HT1080 (cell line): ENCODE data around the gene LOXL3. TPM values are rescaled to one million over a fixed set of nuclear protein-coding genes. Genes with fewer than 3 reads are reported as not detected.

Experiments used
- DNase-seq: peaks from one replicate; pipeline ENCODE4 v3.0.0-alpha.2; 2015; ENCODE audit warnings: low read depth
- polyA plus RNA-seq, 2 experiments: library from polyadenylated mRNA; depleted of rRNA; stranded (reverse); fragments of >200 nt; gene quantifications; 2 replicates each; pipeline ENCODE4 v1.2.3, GENCODE V29; 2015
- total RNA-seq: library from RNA; depleted of rRNA; stranded (reverse); fragments of >200 nt; shearing (Covaris generic); gene quantifications from 2 replicates; pipeline ENCODE4 v1.2.3, GENCODE V29; 2014; rRNA removed

LOXL3 gene
- 48.5 and 49.8 TPM in 2 replicates for total RNA-seq
- 68.7 and 78.7 TPM in 2 replicates for polyA plus RNA-seq (2015; cell fraction: cytosol; rRNA removed)
- polyA plus RNA-seq (2015; cell fraction: nucleus; rRNA removed): 416 and 445 TPM in 2 replicates

GRCh38 chr2:74553892-74554819 lies at the start of gene LOXL3, which contains the start of gene DOK1:
TSS of gene LOXL3 (minus strand) at chr2:74553942. CDS start at chr2:74552634, 1,308 bp downstream.
TSS of gene DOK1 (plus strand) at chr2:74554720. CDS start at chr2:74554755, 35 bp downstream.
- DNase-seq: peak; percentile 81

GRCh38 chr2:74602586-74603281 lies 49.0 kb upstream of the LOXL3 start:
- DNase-seq: peak; percentile 77

- no peak for DNase-seq
Observed at GRCh38 chr2:74599676-74600075, 45.9 kb upstream of the LOXL3 start.

GRCh38 chr2:74597410-74597809 lies 43.7 kb upstream of the LOXL3 start:
- no peak for DNase-seq

- no peak for DNase-seq
Observed at GRCh38 chr2:74596584-74596983, 42.8 kb upstream of the LOXL3 start.

- no peak for DNase-seq
Observed at GRCh38 chr2:74593826-74594772, 40.4 kb upstream of the LOXL3 start.

- no peak for DNase-seq
Observed at GRCh38 chr2:74588664-74589063, 34.9 kb upstream of the LOXL3 start.

- DNase-seq: peak; percentile 70
Observed at GRCh38 chr2:74587664-74588277, 34.0 kb upstream of the LOXL3 start.

- DNase-seq: no peak
Observed at GRCh38 chr2:74585406-74586185, 31.9 kb upstream of the LOXL3 start.

GRCh38 chr2:74584088-74584645 lies 30.4 kb upstream of the LOXL3 start:
- DNase-seq: no peak

GRCh38 chr2:74583504-74583903 lies 29.8 kb upstream of the LOXL3 start:
- DNase-seq: peak; percentile 83

GRCh38 chr2:74582184-74582583 lies 28.4 kb upstream of the LOXL3 start:
- DNase-seq: no peak

GRCh38 chr2:74581463-74581862 lies 27.7 kb upstream of the LOXL3 start:
- no peak for DNase-seq

- no peak for DNase-seq
Observed at GRCh38 chr2:74578408-74578807, 24.7 kb upstream of the LOXL3 start.

- peak; percentile 59 for DNase-seq
Observed at GRCh38 chr2:74577448-74577847, 23.7 kb upstream of the LOXL3 start.

- no peak for DNase-seq
Observed at GRCh38 chr2:74576863-74577229, 23.1 kb upstream of the LOXL3 start.

- DNase-seq: no peak
Observed at GRCh38 chr2:74576211-74576862, 22.6 kb upstream of the LOXL3 start.

- no peak for DNase-seq
Observed at GRCh38 chr2:74575320-74575719, 21.6 kb upstream of the LOXL3 start.
